Suppressor macrophage treated with lipopolysaccharide for 1 hour (primary cell): ENCODE data around the gene CTBP2.

Experiments
- DNase-seq, 3 donors: peaks; one replicate each; pipeline ENCODE4 v3.0.0-alpha.2; 2020 to 2022

Gene CTBP2

DNA sequence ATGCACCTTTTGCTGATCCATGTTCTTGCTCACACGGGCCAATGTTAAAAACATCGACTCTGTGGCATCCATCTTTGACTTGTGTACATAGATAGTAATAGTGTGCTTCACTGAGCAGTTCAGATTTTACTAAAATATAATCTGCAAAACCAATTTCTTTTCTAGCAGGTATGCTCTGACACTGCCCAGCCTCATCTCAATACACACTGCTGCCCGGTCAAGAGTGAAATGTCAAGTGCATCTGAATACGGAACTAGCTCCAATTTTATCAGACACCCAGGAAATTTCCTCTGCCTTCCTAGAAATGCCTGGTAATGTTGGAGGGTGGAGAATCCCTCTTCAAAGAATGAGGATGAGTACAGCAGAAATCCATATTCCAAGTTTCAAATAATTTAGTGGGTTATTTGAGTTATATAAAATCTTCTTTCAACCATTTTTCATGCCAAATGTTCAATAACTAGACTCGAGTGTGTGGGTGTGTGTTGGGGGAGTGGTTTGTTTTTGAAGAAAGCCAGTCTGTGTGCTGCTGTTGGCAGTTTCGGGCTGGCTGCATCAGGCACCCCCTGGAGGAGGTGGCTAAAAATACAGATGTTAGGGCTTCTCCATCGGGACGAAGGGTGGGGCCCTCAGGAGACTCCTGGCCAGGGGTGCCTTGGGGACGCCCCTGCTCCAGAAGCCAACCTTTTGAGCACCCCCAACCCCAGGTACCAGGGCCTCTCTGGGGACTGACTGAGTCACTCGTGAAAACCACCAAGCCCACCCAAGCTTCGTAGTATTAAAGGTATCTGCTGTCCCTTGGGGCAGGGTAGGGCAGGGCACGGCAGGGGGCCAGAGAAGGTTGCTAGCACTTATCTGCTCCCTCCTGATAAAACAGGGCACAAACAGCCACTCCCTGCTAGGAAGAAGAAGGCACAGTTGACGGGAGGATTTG lies 15.4 kb downstream of the CTBP2 start:
- DNase-seq, result peak; percentile 78 to 83 (median 82)

DNA sequence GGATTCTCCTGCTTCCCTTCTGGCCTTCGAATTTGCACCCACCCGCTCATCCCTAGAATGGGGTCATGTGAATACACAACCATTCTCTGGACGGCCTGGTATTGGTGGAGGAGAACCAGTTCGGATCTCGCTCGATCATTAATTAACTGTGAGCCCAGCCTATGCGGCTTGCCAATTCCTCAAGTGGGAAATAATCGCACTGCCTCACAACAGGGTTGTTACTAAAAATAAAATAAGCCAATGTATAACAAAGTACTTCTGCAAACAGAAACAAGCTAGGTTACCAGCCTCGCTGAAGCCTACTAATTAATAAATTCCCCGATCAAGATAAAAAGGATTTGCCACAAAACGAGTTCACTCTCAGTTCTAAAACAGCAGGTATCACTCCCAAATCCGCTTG lies 16.2 kb downstream of the CTBP2 start:
- DNase-seq, result no peak

DNA sequence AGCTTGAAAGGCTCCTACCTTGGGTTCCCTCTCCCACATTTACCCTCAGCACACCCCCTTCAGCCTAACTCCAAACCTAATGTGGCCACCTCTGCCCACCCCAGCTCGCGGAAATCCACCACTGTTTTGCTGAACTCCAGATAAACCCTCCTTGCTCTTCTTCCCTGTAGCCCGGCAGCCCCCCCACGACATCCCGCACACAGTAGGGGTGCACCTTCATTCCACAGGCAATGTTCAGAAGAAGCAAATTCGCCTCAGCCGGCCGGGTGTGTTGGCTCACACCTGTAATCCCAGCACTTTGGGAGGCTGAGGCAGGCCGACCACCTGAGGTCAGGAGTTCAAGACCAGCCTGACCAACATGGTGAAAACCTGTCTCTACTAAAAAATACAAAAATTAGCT lies 17.4 kb downstream of the CTBP2 start:
- DNase-seq, result no peak

DNA sequence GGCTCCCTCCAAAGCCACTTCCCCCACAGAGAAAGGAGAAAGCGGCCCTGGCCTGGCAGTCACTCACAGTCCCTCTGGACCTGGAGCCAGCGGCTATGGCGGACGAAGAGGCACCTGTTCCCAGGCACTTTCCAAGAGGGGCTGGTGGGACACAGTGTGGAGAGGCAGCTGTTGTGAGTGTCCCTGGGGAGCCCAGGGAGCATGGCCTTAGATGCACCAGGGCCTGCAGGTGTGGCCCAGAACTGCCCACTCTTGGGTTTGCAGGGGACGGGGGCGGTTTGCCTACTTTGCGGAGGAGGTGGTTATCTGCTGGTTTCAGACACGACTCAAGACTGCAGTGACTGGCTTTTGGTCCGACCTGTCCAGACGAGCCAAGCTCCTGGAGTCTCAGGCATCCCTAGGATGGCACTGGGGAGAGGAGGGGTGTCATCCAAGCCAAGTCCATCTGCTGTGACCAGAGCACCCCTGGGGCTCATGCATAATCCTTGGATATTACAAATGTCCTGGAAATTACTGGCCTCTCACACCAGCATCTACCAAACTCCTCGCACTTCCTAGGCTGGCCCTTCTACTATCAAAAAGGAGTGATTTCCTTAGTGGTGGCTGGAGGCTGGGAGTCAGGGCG lies 18.4 kb downstream of the CTBP2 start:
- no peak for DNase-seq

DNA sequence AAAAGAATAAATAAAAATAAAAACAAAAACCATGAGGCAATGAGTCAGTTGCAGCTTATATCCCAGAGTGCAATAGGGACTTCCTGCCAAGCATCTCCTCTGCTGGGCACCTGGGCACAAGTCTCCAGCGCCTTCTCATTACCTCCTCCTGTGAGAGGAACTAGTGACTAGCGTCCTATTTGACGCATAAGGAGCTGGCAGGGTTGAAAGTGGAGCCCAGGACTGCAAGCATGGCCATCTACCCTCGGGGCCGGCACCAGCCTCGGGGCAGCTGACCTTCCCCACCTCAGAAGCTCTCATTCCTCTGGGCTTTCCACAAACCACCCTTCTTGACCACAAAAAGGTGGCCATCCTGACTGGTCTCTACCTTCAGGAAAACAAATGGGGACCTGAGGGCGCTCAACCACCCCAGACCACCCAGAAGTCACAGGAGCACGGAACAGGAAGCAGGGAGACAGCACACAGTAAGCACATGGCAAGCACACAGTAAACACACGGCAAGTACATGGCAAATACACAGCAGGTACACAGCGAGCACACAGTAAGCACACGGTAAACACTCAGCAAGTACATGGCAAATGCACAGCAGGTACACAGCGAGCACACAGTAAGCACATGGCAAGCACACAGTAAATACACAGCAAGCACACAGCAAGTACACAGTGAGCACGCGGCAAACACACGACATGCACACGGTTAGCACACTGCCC lies 19.1 kb downstream of the CTBP2 start:
- no peak for DNase-seq

DNA sequence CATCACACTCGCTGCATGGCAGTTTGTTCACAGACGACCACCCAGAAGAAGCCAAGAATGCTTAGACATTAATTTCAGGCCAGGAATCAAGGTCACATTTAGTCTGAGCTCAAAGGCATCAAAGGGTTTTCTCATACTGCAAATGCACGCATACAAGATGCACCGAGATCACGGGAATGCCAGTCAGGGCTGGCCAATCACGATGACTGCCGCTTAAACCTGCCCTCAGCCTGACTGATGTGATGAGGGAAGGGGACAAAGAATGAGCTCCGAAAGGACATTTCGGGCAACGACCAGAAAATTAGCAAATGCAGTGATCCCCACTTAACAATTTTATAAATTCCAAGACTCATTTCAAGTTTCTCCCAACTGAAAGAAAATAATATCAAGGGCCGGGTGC lies 20.2 kb downstream of the CTBP2 start:
- no peak for DNase-seq

DNA sequence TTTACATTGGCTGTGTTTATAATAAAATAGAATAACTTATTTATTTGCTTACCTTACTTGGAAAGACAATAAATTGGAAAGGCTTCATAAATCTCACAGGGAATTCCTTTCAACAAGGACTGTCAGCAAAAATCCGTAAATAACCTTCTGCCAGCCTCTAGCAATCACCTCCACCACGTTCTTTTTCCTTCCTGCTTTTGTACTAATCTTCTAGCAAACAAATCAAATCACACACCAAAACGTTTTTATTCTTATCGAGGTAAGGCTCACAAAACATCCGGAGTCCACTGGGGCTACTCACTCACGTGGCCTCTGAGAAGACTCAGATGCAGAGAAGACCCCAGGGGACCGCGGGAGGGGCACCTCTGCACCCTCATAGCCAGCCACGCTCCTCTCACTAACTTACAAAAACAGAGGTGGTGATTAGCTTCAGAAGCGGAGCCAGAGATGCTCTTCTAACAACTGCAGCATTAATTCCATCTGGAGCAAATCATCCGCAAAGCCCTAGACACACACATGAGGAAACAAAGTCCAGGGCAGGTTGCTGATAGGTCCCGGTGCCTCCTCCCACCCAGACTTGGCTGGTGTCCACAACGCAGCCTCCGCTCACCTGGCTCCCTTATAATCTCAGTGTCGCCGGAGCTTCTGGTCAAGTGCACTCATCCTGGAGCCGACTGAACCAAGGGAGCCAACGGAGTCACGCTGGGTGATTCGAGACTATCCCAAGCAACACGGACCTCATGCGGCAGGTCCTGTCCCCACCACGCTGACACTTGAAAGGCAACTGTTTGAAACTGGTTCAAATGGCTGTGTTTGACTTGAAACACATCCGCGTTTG lies 22.5 kb downstream of the CTBP2 start:
- DNase-seq, result no peak

DNA sequence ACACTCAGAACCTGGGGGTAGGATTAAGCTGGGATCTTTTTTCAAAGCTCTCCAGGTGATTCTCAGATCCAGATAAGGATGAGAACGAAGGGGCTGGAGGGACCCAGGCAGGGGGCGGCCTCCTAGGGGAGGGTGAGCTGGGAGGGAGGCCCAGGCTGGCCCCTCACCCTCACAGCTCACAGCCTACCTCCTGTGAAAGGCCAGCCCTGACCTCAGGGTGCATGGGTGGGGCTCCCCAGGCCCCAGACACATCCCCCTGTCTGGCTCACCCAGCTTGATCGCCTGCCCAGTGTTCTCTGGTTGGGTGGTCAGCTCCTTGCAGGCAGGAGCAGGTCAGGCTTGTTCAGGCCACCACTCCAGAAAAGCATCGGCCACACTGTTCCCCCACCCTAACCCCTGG lies 24.3 kb downstream of the CTBP2 start:
- no peak for DNase-seq

DNA sequence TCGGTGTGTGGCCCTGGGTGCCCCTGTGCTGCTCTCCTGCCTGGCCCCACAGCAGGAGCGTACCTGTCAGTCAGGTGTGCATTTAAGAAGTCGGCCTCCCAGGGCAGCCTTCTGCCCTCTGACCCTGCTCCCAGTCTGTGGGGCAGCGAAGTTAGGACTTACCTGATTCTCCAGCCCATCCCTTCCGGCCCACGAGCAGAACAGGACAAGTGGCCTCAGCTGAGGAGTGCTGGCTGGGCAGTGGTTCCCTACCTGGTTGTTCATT lies 24.7 kb downstream of the CTBP2 start:
- DNase-seq, result no peak

DNA sequence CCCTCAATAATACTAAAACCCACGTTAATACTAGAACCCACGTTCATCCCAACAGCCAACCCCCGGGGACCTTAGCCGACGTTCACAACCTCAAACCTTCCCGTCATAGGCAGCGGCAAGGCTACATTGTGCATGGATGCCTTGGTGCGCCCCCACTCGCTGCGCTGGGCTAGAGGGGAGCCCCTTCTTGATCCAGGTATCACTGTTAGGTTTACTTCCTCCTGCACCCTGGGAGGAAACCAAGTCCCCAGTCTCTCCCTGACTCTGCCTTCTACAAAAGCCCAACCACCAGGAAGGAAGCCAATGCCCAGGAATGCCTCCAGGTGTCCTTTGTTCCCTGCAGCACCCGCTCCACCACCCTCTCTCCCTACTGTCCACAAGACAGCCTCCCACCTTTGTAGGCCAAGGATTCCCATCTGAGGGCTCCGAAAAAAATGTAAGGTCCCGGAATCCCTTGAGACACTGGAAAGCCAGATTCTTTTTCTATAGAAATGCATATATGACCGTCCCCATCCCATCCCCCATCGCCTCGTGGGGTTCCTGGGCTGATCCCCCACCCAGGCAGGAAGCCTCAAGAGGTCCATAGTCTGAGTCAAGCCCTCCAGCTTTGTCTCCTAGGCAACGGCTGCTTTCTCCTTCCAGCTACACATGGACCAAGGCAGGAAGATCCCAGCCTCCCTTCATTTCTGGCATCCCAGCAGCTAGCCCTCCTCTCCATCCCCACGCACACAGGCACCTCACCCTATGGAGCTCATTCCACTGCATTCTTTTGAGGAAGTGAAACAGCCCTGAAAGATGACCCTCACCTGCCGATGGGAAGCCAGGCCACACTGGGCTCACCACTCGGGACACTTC lies 25.2 kb downstream of the CTBP2 start:
- DNase-seq, result no peak

DNA sequence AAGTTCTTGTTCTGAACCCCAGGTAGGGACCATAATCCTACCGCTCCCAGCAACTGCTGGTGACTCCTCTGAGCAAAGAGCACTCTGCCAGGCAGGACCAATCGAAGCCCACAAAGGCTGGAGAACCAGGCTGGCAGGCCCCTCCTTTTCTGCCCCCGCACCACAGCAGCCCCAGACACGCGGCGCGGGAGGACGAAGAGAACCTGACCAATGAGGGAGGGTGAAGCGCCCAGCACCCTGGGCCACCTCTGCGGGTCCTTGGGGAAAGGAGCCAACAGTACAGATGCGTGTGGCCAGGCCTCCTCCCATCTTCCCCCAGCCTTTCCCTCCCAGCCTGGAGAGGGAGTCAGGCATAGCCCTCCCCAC lies 25.9 kb downstream of the CTBP2 start:
- DNase-seq, result no peak

DNA sequence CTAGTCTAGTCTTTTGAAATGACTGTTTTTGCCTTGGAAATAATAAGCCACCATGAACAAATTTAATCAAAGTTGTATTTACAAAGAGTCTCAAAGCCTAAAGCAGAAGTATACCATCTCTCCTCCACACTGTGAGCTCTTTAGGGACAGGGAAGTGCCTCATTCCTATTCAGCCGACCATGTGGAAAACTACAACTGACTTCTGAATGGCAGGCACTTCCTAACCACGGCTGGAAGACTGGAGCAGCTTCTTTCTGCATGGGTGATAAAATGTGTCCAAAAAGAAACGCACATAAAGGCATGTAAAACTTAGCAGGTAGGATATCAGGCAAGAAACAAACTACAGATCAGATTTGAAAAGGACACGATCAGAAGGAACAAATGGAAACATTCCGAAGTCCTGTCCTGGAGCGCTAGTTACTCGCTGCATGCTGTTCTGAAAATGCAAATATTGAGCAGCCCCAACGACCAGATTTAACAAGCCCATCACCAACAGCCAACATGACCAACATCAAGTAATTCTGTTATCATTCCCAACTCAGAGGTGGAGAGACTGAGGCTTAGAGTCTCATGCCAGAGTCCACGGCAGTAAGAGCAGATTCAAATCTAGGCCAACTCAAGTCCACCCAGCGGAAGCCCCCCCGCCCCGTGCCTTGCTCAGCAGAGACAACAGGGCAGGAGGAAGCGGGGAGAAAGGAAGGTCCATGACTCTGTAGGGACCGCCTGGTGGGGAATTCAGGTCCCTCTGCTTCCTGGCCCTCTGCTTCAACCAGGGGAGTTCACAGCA lies 26.5 kb downstream of the CTBP2 start:
- DNase-seq, result no peak

DNA sequence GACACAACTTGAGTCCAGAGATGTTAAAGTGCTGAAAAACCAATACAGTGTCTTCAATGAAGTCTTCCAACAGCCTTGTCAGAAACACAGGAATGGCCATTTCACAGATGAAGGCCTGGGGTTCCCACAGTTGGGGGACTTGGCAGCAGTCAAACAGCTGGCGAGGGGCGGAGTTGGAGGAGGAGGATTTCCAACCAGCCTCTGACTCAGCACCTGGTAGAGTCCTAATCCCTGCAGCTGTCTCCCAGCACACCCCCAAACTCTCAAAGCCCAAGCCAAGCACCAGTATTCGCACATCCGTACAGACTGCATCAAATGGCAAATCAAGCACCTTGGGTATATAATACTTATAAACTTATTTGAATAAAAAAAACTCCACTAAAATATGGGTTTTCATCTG lies 28.0 kb downstream of the CTBP2 start:
- DNase-seq, result no peak

DNA sequence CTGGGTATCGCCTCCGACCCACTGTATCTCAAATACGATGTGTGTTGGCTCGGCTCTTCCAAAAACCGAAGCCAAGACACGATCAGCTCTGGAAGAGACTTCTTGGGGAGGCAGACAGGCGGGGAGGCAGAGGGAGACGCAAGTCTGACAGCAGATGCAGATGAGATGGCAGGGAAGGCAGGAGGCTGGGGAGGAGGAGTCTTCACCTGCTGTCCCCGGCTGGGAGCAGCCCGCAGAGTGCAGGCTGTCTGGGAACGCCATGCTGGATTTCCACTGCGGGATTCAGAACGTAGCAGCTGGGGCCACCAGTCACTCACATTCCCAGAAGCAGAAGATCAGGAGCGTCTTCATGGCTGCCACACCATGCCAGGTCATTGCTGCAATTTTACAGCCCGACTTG lies 29.4 kb downstream of the CTBP2 start:
- no peak for DNase-seq

DNA sequence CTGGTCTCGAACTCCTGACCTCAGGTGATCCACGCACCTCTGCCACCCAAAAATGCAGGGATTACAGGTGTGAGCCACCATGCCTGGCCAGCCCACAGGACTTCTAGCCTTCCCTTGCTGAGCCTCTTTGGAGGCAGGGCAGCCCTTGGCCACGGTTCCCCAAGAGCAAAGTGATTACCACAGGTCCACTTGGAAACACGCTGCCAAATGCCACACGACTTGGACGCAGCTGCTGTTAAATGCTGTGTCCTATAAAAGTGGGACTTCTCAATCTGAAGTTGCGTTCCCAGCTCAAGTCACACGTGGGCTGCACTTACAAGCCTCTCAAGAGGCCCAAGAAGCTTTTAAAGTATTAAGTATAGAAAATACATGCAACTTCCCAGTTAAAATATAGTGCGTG lies 30.1 kb downstream of the CTBP2 start:
- no peak for DNase-seq

DNA sequence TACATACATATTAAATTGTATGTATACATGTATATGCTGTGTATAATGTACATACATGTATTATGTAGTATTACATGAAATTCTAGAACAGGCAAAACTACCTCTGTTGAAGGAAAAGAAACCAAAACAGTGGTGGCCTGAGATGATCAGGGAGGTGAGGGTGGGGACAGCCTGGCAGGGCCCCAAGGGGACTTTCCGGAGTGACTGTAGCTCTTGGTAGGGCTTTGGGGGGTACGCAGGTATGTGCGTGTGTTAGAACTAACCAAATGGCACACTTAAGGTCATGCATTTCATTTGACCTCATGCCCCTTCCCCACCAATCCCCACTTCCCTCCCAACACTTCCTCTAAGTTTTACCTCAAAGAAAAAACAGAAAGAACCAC lies 31.3 kb downstream of the CTBP2 start:
- no peak for DNase-seq

DNA sequence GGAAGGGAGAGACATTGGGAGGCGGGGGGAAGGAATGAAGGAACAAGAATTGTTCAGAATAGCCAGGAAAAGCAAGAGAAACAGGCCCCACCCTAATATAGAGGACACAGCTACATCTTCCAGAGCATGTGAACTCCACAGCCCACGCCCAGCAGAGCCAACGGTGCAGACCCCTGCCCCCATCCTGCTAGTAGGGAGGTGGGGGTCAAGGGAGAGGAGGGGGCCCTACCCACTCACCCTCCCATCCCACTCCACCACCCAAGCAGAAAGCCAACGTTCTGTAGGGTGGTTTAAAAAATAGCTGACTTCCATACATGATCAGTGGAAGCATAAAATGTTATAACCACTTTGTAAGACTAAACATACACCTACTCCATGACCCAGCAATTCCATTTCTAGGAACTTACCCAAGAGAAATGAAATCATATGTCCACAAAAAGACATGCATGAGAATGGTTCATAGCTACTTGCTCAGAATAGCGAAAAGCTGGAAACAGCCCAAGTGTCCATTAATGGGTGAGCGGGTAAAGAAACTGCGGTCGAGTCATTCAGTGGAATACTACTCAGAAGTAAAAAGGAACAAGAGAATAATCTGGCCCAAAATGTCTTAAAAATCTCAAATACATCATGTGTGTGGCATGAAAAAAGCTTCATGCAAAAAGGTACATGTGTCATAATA lies 31.8 kb downstream of the CTBP2 start:
- DNase-seq, result peak; percentile 31 to 50 (median 32)

DNA sequence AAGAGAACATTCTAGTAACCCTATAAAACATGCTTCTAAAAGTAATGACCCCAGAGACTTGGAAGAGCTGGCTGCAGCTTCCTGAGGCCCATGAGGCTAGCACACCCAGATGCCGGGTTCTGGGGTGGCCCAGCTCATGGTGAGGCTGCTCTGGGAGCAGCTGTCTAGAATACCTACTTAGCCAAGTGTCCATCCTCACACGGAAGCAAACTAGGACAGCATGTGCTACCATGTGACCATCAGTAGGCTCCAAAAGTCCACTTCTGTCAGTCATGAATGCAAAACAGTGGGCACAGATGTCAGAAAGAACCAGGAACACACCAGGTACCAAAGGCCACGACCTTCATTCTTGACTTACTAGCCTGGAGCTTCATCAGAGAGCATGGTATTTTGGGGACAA lies 32.4 kb downstream of the CTBP2 start:
- DNase-seq, result no peak

DNA sequence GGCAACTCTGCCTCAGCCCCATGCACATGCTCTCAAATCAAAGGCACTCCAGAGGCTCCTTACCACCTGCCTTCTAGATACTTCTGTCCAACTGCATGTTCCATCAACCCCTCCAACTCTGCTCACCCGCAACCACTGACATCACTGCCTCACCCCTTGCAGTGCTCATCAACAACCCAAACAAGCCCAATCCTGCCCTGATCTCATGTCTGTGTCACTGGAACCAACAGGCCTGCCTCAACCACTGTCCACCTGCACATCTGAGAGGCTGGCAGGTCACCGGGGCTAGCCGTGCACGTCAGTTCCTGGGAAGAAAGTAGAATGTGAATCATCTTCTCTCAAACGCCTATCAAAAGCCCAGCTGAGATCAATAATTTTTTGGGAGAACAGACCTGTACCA lies 33.3 kb downstream of the CTBP2 start:
- DNase-seq, result no peak

DNA sequence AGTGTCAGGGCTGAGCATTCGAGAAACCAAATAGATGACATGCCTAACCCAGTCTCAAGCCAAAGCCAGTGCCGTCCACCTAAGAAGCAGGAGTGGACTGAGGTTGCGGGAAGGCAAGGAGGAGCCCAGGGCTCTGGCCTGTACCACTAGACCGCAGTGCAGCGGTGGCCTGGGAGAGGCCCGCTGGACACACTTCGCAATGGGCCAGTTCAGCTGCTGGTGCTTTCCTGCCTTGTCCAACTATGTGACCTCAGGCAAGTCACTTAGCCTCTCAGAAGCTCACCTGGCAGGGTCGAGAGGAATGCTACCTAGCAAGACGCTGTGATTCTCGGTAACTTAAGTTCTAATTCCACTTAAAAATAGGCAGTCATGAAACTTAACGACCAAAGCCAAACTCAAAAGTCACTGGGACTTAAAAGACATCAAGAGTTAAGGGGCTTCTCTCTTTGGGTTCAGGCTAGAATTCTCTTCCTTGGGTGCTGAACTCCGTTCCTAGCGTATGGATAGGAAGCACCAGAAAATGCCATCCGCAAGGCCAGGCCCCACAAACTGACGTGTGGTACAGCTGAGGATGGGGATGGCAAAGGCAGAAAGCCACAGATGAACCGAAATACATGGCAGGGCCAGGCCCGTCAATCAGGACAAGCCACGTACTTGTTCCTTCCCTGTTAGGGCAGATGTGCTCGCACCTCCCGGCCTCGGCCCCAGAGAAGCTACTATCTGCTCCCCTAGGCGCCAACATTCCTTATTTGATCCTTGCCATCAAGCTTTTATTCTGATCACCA lies 34.2 kb downstream of the CTBP2 start:
- DNase-seq, result no peak
